Adrenal gland (tissue), 5 donors: ENCODE data around the gene CKAP2L.

ENCODE experiments used
- POLR2A ChIP-seq, 2 donors: fragments of 450-650 bp; IDR thresholded peaks; one replicate each; pipeline ENCODE4 v1.6.1; 2017; ENCODE audit warnings: antibody characterized with exemption in 2 of 2, mild to moderate bottlenecking in 2 of 2, moderate library complexity in 1 of 2
- TF ChIP-seq, protein P1 (sequence below), 6 experiments: fragments of 450-650 bp in 4 of 6; fragments of 200-600 bp in 2 of 6; sonication (generic) in 1 of 6; IDR thresholded peaks; 1 replicate in 5 of 6; 2 replicates in 1 of 6; pipeline versions ENCODE4 v1.5.1 to v1.8.0; 2016 to 2021; ENCODE audit warnings: antibody characterized with exemption in 6 of 6, mild to moderate bottlenecking in 2 of 6, moderate library complexity in 1 of 6
- donor health status: DM: no; HTN: no; CAD: no.

DNA sequence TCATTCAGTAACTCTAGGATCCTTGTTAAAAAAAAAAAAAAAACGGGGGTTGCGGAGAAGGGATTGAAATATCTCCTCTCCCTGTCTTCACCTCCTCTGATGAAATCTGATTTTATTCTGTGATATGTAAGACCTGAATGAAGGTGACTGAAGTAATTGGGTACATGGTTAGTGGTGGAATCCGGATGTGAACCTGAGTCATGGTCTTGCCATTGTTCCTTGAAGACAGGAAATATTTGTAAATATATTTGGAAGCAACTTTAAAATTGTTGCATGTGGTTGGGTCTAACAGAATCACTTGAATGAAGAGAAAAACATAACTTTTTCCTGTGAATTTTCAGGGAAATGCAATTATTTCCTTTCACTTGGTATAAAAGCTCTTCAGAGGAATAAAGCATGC is 22.9 kb upstream of the CKAP2L start:
- TF ChIP-seq POLR2A (IDR thresholded peaks at IDR 0.05): no peak
- TF ChIP-seq, protein P1, sequence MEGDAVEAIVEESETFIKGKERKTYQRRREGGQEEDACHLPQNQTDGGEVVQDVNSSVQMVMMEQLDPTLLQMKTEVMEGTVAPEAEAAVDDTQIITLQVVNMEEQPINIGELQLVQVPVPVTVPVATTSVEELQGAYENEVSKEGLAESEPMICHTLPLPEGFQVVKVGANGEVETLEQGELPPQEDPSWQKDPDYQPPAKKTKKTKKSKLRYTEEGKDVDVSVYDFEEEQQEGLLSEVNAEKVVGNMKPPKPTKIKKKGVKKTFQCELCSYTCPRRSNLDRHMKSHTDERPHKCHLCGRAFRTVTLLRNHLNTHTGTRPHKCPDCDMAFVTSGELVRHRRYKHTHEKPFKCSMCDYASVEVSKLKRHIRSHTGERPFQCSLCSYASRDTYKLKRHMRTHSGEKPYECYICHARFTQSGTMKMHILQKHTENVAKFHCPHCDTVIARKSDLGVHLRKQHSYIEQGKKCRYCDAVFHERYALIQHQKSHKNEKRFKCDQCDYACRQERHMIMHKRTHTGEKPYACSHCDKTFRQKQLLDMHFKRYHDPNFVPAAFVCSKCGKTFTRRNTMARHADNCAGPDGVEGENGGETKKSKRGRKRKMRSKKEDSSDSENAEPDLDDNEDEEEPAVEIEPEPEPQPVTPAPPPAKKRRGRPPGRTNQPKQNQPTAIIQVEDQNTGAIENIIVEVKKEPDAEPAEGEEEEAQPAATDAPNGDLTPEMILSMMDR (IDR thresholded peaks at IDR 0.05): no peak
